H9 (cell line): ENCODE data around the gene FRAS1. TPM values are rescaled to one million over a fixed set of nuclear protein-coding genes. Genes with fewer than 3 reads are reported as not detected.

Source experiments
- DNase-seq: peaks from one replicate; pipeline ENCODE4 v3.0.0-alpha.2; 2017
- H2AFZ ChIP-seq: one replicate; pipeline ENCODE4 v1.6.1; 2013; ENCODE audit warnings: mild to moderate bottlenecking, low read length, control low read depth, moderate library complexity
- H2AK5ac ChIP-seq: 2 replicates; pipeline ENCODE4 v1.6.1; 2013; ENCODE audit warnings: low read length, control low read depth, mixed read lengths; ENCODE audit not compliant: insufficient read length
- H2BK120ac ChIP-seq: one replicate; pipeline ENCODE4 v1.6.1; 2013; ENCODE audit warnings: low read depth, mild to moderate bottlenecking, low read length, control low read depth, inconsistent platforms; ENCODE audit not compliant: poor library complexity, severe bottlenecking
- H2BK12ac ChIP-seq: 2 replicates; pipeline ENCODE4 v1.6.1; 2013; ENCODE audit warnings: low read length, control low read depth, mixed read lengths, low read depth; ENCODE audit not compliant: insufficient read length
- H2BK15ac ChIP-seq: 2 replicates; pipeline ENCODE4 v1.6.1; 2013; ENCODE audit warnings: low read depth, low read length, control low read depth
- H2BK20ac ChIP-seq: one replicate; pipeline ENCODE4 v1.6.1; 2013; ENCODE audit warnings: low read depth, mild to moderate bottlenecking, low read length, control low read depth, inconsistent platforms; ENCODE audit not compliant: poor library complexity, severe bottlenecking
- H2BK5ac ChIP-seq: 2 replicates; pipeline ENCODE4 v1.6.1; 2013; ENCODE audit warnings: low read length, control low read depth, mixed read lengths; ENCODE audit not compliant: insufficient read length
- H3K14ac ChIP-seq: 2 replicates; pipeline ENCODE4 v1.6.1; 2013; ENCODE audit warnings: low read length, control low read depth; ENCODE audit not compliant: insufficient read depth
- H3K18ac ChIP-seq: 2 replicates; pipeline ENCODE4 v1.6.1; 2013; ENCODE audit warnings: low read depth, mild to moderate bottlenecking, mixed read lengths, low read length, control low read depth; ENCODE audit not compliant: insufficient read length
- H3K23ac ChIP-seq: 2 replicates; pipeline ENCODE4 v1.6.1; 2013; ENCODE audit warnings: low read length, control low read depth, mixed read lengths, low read depth; ENCODE audit not compliant: insufficient read length
- H3K23me2 ChIP-seq: 2 replicates; pipeline ENCODE4 v1.6.1; 2013; ENCODE audit warnings: low read depth, mild to moderate bottlenecking, mixed read lengths, low read length, control low read depth; ENCODE audit not compliant: insufficient read length, poor library complexity, severe bottlenecking
- H3K27ac ChIP-seq: 2 replicates; pipeline ENCODE4 v1.5.1; 2013; ENCODE audit warnings: low read length, control low read depth, mixed read lengths, low read depth; ENCODE audit not compliant: insufficient read length
- H3K27me3 ChIP-seq: 2 replicates; pipeline ENCODE4 v1.6.1; 2013; ENCODE audit warnings: low read length, control low read depth, inconsistent platforms; ENCODE audit not compliant: insufficient read depth
- H3K4ac ChIP-seq: 2 replicates; pipeline ENCODE4 v1.6.1; 2013; ENCODE audit warnings: low read depth, mild to moderate bottlenecking, control low read depth, inconsistent platforms, low read length, moderate library complexity
- H3K4me1 ChIP-seq: 2 replicates; pipeline ENCODE4 v1.6.1; 2013; ENCODE audit warnings: low read length, control low read depth, inconsistent platforms; ENCODE audit not compliant: insufficient read depth
- H3K4me2 ChIP-seq: 2 replicates; pipeline ENCODE4 v1.6.1; 2013; ENCODE audit warnings: low read length, control low read depth, mixed read lengths; ENCODE audit not compliant: insufficient read length, insufficient read depth
- H3K56ac ChIP-seq: 2 replicates; pipeline ENCODE4 v1.6.1; 2013; ENCODE audit warnings: low read depth, mild to moderate bottlenecking, mixed read lengths, low read length, control low read depth; ENCODE audit not compliant: insufficient read length
- H3K79me1 ChIP-seq: 2 replicates; pipeline ENCODE4 v1.6.1; 2013; ENCODE audit warnings: low read depth, mild to moderate bottlenecking, moderate library complexity, low read length, control low read depth, inconsistent platforms; ENCODE audit not compliant: insufficient read depth, poor library complexity, severe bottlenecking
- H3K79me2 ChIP-seq: 2 replicates; pipeline ENCODE4 v1.6.1; 2013; ENCODE audit warnings: low read length, control low read depth, inconsistent platforms; ENCODE audit not compliant: insufficient read depth
- H3K9ac ChIP-seq: 2 replicates; pipeline ENCODE4 v1.6.1; 2013; ENCODE audit warnings: low read length, control low read depth, mixed read lengths; ENCODE audit not compliant: insufficient read length; ENCODE audit errors: extremely low read depth
- H3K9me3 ChIP-seq: one replicate; pipeline ENCODE4 v1.6.1; 2013; ENCODE audit warnings: low read depth, low read length, inconsistent platforms; ENCODE audit not compliant: control insufficient read depth
- H3T11ph ChIP-seq: one replicate; pipeline ENCODE4 v1.6.1; 2013; ENCODE audit warnings: mild to moderate bottlenecking, low read length, control low read depth, inconsistent platforms
- H4K20me1 ChIP-seq: one replicate; pipeline ENCODE4 v1.6.1; 2013; ENCODE audit not compliant: control insufficient read depth, insufficient read length, insufficient read depth
- H4K5ac ChIP-seq: 2 replicates; pipeline ENCODE4 v1.6.1; 2013; ENCODE audit warnings: low read depth, mild to moderate bottlenecking, mixed read lengths, low read length, control low read depth; ENCODE audit not compliant: insufficient read length
- H4K8ac ChIP-seq: replicated peaks from 2 replicates; pipeline ENCODE4 v1.6.1; 2013; ENCODE audit warnings: low read length, control low read depth, mixed read lengths, low read depth; ENCODE audit not compliant: insufficient read length
- H4K91ac ChIP-seq: 2 replicates; pipeline ENCODE4 v1.6.1; 2013; ENCODE audit warnings: low read depth, mild to moderate bottlenecking, moderate library complexity, mixed read lengths, low read length, control low read depth; ENCODE audit not compliant: insufficient read length
- H3K27ac Mint-ChIP-seq, 3 experiments: 2 replicates in 2 of 3; 3 replicates in 1 of 3; pipeline ENCODE4 v1.8.0; 2020 to 2021; ENCODE audit warnings: mixed read lengths in 3 of 3, mild to moderate bottlenecking in 1 of 3, moderate library complexity in 1 of 3
- H3K27me3 Mint-ChIP-seq: 2 replicates; pipeline ENCODE4 v1.8.0; 2021; ENCODE audit warnings: low read depth, mild to moderate bottlenecking, moderate library complexity, mixed read lengths
- H3K36me3 Mint-ChIP-seq, 3 experiments: 2 replicates in 2 of 3; 3 replicates in 1 of 3; pipeline ENCODE4 v1.8.0; 2020 to 2021; ENCODE audit warnings: low read depth in 3 of 3, mixed read lengths in 3 of 3; ENCODE audit not compliant: insufficient read depth in 1 of 3
- H3K4me1 Mint-ChIP-seq, 2 experiments: 2 replicates each; pipeline ENCODE4 v1.8.0; 2020; ENCODE audit warnings: mixed read lengths in 2 of 2
- H3K4me3 Mint-ChIP-seq, 2 experiments: 2 replicates in 1 of 2; 3 replicates in 1 of 2; pipeline ENCODE4 v1.8.0; 2020 to 2021; ENCODE audit warnings: mild to moderate bottlenecking in 2 of 2, mixed read lengths in 2 of 2, moderate library complexity in 1 of 2
- H3K9me3 Mint-ChIP-seq, 2 experiments: 2 replicates in 1 of 2; 3 replicates in 1 of 2; pipeline ENCODE4 v1.8.0; 2020; ENCODE audit warnings: mild to moderate bottlenecking in 2 of 2, mixed read lengths in 2 of 2, moderate library complexity in 1 of 2
- WGBS: extraction: QIAGEN DNeasy Blood & Tissue Kit; methylation state at CpG from one replicate; pipeline ENCODE4 v1.1.7; 2013; ENCODE audit warnings: missing lambda C conversion rate, low lambda C conversion rate, mixed read lengths; ENCODE audit not compliant: insufficient read length; ENCODE audit errors: extremely low coverage; 5-methylcytosine and 5-hydroxymethylcytosine counted together
- total RNA-seq: library from RNA; stranded (reverse); gene quantifications from 2 replicates; pipeline ENCODE4 v1.2.1, GENCODE V29; 2021
- TF ChIP-seq, protein P1 (sequence below): fragments of 200-600 bp; sonication (generic); conservative IDR thresholded peaks from 3 replicates; pipeline ENCODE4 v1.8.0; 2021; ENCODE audit warnings: antibody characterized with exemption, mild to moderate bottlenecking

FRAS1 gene
- total RNA-seq, 1 experiment from 2014 or later: 58.5 TPM

DNA sequence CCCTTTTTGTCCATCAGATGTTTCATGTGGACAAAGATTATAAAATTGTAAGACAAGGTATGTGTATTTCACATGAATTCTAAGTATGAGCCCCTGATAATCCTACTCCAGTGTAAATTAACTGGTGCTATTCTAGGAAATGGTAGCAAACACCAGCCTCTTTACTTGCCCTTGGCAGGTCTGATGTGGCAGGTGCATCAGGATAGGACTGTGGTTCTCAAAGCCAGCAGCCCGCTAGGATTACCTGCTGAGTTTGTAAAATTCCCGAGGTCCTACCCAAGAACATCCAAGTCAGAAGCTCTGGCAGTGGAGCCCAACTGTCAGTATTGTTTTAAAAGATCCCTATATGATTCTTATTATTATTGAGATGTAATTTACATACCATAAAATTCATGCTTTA lies 320.4 kb downstream of the FRAS1 start:
- Histone ChIP-seq H3K9ac (no peak overlapping the region), H3K27me3 (no peaks in the 10 kb centered on the region), H2BK15ac (no peak overlapping the region), H2AFZ (no peak overlapping the region), H3K4me2 (no peak overlapping the region), H3K4me1 (no peaks in the 10 kb centered on the region), H4K8ac (no peak overlapping the region), H3K79me2 (no peaks in the 10 kb centered on the region), H2BK20ac (no peak overlapping the region), H3K56ac (no peak overlapping the region), H3T11ph (no peak overlapping the region), H3K18ac (no peak overlapping the region), H3K14ac (no peak overlapping the region), H3K23ac (no peak overlapping the region), H4K91ac (no peak overlapping the region), H3K79me1 (peaks cover 3% of the 10 kb centered on the region), H2BK5ac (no peak overlapping the region), H4K5ac (no peak overlapping the region), H2BK12ac (no peak overlapping the region), H3K9me3 (no peaks in the 10 kb centered on the region), H2BK120ac (no peak overlapping the region), H4K20me1 (no peaks in the 10 kb centered on the region), H3K23me2 (no peaks in the 10 kb centered on the region), H3K4ac (no peak overlapping the region), H3K27ac (no peak overlapping the region), H2AK5ac (no peak overlapping the region)
- Mint-ChIP-seq H3K27ac (no peak overlapping the region), H3K9me3 (no peaks in the 10 kb centered on the region), H3K36me3 (peaks cover 11 to 68% (median 53%) of the 10 kb centered on the region in 3 experiments; a peak in 6 of 7 replicates), H3K4me1 (no peaks in the 10 kb centered on the region), H3K4me3 (no peak overlapping the region), H3K27me3 (no peaks in the 10 kb centered on the region)
- DNase-seq: no peak
- no CpG with 5 or more reads among the region's 2 CpGs for WGBS
- TF ChIP-seq, protein P1, sequence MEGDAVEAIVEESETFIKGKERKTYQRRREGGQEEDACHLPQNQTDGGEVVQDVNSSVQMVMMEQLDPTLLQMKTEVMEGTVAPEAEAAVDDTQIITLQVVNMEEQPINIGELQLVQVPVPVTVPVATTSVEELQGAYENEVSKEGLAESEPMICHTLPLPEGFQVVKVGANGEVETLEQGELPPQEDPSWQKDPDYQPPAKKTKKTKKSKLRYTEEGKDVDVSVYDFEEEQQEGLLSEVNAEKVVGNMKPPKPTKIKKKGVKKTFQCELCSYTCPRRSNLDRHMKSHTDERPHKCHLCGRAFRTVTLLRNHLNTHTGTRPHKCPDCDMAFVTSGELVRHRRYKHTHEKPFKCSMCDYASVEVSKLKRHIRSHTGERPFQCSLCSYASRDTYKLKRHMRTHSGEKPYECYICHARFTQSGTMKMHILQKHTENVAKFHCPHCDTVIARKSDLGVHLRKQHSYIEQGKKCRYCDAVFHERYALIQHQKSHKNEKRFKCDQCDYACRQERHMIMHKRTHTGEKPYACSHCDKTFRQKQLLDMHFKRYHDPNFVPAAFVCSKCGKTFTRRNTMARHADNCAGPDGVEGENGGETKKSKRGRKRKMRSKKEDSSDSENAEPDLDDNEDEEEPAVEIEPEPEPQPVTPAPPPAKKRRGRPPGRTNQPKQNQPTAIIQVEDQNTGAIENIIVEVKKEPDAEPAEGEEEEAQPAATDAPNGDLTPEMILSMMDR: no peak
